ENCODE data around the gene SPRY4.

DNA sequence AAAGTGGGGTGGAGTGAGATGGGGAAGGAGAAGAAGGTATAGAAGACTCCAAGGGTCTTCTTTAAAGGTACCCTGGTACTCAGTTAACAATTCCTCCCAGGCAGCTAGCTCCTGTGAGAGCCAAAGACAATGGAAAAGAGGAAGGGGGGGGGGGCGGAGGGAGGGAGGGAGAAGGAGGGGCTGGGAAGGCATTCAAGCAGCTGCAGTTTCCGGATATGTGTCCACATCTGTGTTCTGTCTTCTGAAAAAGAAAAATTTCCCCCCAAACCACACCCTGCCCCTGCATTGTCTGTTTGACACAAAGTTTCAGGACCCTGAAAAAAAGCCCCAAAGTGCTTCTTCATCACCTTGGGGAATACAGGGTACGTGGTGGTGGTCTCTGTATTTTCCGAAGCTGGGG lies 11.1 kb downstream of the SPRY4 start:
- no peak for TF ChIP-seq POLR2A (IDR thresholded peaks at IDR 0.05)
- TF ChIP-seq, protein P1, sequence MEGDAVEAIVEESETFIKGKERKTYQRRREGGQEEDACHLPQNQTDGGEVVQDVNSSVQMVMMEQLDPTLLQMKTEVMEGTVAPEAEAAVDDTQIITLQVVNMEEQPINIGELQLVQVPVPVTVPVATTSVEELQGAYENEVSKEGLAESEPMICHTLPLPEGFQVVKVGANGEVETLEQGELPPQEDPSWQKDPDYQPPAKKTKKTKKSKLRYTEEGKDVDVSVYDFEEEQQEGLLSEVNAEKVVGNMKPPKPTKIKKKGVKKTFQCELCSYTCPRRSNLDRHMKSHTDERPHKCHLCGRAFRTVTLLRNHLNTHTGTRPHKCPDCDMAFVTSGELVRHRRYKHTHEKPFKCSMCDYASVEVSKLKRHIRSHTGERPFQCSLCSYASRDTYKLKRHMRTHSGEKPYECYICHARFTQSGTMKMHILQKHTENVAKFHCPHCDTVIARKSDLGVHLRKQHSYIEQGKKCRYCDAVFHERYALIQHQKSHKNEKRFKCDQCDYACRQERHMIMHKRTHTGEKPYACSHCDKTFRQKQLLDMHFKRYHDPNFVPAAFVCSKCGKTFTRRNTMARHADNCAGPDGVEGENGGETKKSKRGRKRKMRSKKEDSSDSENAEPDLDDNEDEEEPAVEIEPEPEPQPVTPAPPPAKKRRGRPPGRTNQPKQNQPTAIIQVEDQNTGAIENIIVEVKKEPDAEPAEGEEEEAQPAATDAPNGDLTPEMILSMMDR (IDR thresholded peaks at IDR 0.05): no peak

All from adrenal gland (tissue), 5 donors.